GM18517 (cell line): ENCODE data around the gene SRRM3.
A peak's percentile ranks its signal among the peaks of the same experiment; 100 is the strongest.
"Not testable (repeated sequence)": the region's sequence is repeated elsewhere in the genome, so short reads cannot be mapped to it uniquely, and the experiment has no call there.

Experiments used
- ATAC-seq: cut with Tn5 transposase; IDR thresholded peaks from one replicate; pipeline ENCODE4 v1.9.1; 2021; ENCODE audit warnings: mild to moderate bottlenecking, moderate library complexity; ENCODE audit not compliant: unreplicated experiment

The SRRM3 gene

GRCh38 chr7:76310102-76310957 is 108.6 kb downstream of the SRRM3 start:
- ATAC-seq, result no peak

- not testable (repeated sequence) for ATAC-seq
Measured at GRCh38 chr7:76311838-76312237, 110.1 kb downstream of the SRRM3 start.

GRCh38 chr7:76314042-76314721 is 112.5 kb downstream of the SRRM3 start:
- peak; percentile 40 for ATAC-seq

- not testable (repeated sequence) for ATAC-seq
Measured at GRCh38 chr7:76314740-76315139, 113.0 kb downstream of the SRRM3 start.

- no peak for ATAC-seq
Measured at GRCh38 chr7:76315364-76315763, 113.7 kb downstream of the SRRM3 start.

GRCh38 chr7:76316984-76317781 is 115.5 kb downstream of the SRRM3 start:
- no peak for ATAC-seq

GRCh38 chr7:76317782-76318487 is 116.2 kb downstream of the SRRM3 start:
- peak; percentile 84 for ATAC-seq

GRCh38 chr7:76318488-76319353 is 117.0 kb downstream of the SRRM3 start:
- ATAC-seq, result peak; percentile 57

GRCh38 chr7:76325092-76325491 is 123.4 kb downstream of the SRRM3 start:
- no peak for ATAC-seq

GRCh38 chr7:76325811-76326210 is 124.1 kb downstream of the SRRM3 start:
- no peak for ATAC-seq

GRCh38 chr7:76326646-76327233 is 125.0 kb downstream of the SRRM3 start:
- no peak for ATAC-seq

GRCh38 chr7:76327610-76328009 is 125.9 kb downstream of the SRRM3 start:
- ATAC-seq, result no peak

- no peak for ATAC-seq
Measured at GRCh38 chr7:76328389-76328788, 126.7 kb downstream of the SRRM3 start.

- ATAC-seq, result no peak
Measured at GRCh38 chr7:76329479-76329878, 127.8 kb downstream of the SRRM3 start.

- ATAC-seq, result no peak
Measured at GRCh38 chr7:76330261-76330660, 128.6 kb downstream of the SRRM3 start.

- ATAC-seq, result no peak
Measured at GRCh38 chr7:76330673-76331072, 129.0 kb downstream of the SRRM3 start.

- ATAC-seq, result no peak
Measured at GRCh38 chr7:76332078-76332477, 130.4 kb downstream of the SRRM3 start.

- ATAC-seq, result no peak
Measured at GRCh38 chr7:76333511-76334101, 131.9 kb downstream of the SRRM3 start.
